Neural cell (in vitro differentiated cells): ENCODE results near the gene COLGALT1.

Experiments
- POLR2AphosphoS5 ChIP-seq: IDR thresholded peaks from 2 replicates; pipeline ENCODE4 v1.6.1; 2012
- RAD21 ChIP-seq: fragments of 450-650 bp; conservative IDR thresholded peaks from 2 replicates; pipeline ENCODE4 v1.6.1; 2014; ENCODE audit warnings: antibody characterized with exemption, mild to moderate bottlenecking, moderate library complexity
- TF ChIP-seq, protein P1 (sequence below): fragments of 450-650 bp; IDR thresholded peaks from 2 replicates; pipeline ENCODE4 v1.5.1; 2014; ENCODE audit warnings: antibody characterized with exemption, mild to moderate bottlenecking, moderate library complexity; ENCODE audit not compliant: poor library complexity, severe bottlenecking

DNA sequence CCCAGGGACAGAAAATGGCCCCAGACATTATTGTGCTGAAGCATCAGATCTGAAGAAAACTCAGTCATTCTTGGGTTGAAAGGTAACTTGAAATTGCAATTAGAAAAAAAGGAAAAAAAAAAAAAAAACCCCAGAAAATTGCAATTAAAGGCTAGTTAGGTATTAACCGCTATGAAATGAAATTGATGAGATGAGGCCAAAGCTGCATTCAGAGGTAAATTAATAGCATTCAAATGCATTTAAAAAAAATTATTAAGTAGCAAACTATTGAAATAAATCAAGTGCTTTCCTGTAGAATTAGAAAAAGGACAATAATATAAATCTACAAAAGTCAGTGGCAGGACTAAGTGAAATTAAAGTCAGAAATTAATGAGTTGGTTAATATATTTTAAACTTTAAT lies 37.6 kb upstream of the COLGALT1 start:
- TF ChIP-seq, protein P1, sequence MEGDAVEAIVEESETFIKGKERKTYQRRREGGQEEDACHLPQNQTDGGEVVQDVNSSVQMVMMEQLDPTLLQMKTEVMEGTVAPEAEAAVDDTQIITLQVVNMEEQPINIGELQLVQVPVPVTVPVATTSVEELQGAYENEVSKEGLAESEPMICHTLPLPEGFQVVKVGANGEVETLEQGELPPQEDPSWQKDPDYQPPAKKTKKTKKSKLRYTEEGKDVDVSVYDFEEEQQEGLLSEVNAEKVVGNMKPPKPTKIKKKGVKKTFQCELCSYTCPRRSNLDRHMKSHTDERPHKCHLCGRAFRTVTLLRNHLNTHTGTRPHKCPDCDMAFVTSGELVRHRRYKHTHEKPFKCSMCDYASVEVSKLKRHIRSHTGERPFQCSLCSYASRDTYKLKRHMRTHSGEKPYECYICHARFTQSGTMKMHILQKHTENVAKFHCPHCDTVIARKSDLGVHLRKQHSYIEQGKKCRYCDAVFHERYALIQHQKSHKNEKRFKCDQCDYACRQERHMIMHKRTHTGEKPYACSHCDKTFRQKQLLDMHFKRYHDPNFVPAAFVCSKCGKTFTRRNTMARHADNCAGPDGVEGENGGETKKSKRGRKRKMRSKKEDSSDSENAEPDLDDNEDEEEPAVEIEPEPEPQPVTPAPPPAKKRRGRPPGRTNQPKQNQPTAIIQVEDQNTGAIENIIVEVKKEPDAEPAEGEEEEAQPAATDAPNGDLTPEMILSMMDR: no peak
- no peak for TF ChIP-seq RAD21
- no peak for TF ChIP-seq POLR2AphosphoS5
